ENCODE results near the gene MLXIP.

GRCh38 chr12:122135437-122136031 lies 57.0 kb downstream of the MLXIP start:
- TF ChIP-seq CTCF (IDR thresholded peaks at IDR 0.05): no peak
- TF ChIP-seq POLR2AphosphoS5 (IDR thresholded peaks at IDR 0.05): no peak

Data from prostate gland (tissue), 2 donors.